Transverse colon (tissue), 3 donors: Measurements from ENCODE around the gene ANKS3.

Experiments
- POLR2A ChIP-seq: fragments of 450-650 bp; IDR thresholded peaks from one replicate; pipeline ENCODE4 v1.6.1; 2016; ENCODE audit warnings: antibody characterized with exemption, mild to moderate bottlenecking, moderate library complexity
- TF ChIP-seq, protein P1 (sequence below), 5 experiments: fragments of 200-600 bp in 3 of 5; fragments of 450-650 bp in 2 of 5; sonication (generic) in 3 of 5; IDR thresholded peaks; 1 replicate in 2 of 5; 2 replicates in 3 of 5; pipeline ENCODE4 v1.5.1; 2016 to 2017; ENCODE audit warnings: antibody characterized with exemption in 5 of 5, inconsistent platforms in 3 of 5, mild to moderate bottlenecking in 2 of 5, moderate library complexity in 1 of 5

- TF ChIP-seq, protein P1, sequence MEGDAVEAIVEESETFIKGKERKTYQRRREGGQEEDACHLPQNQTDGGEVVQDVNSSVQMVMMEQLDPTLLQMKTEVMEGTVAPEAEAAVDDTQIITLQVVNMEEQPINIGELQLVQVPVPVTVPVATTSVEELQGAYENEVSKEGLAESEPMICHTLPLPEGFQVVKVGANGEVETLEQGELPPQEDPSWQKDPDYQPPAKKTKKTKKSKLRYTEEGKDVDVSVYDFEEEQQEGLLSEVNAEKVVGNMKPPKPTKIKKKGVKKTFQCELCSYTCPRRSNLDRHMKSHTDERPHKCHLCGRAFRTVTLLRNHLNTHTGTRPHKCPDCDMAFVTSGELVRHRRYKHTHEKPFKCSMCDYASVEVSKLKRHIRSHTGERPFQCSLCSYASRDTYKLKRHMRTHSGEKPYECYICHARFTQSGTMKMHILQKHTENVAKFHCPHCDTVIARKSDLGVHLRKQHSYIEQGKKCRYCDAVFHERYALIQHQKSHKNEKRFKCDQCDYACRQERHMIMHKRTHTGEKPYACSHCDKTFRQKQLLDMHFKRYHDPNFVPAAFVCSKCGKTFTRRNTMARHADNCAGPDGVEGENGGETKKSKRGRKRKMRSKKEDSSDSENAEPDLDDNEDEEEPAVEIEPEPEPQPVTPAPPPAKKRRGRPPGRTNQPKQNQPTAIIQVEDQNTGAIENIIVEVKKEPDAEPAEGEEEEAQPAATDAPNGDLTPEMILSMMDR (IDR thresholded peaks at IDR 0.05): no peak
- no peak for TF ChIP-seq POLR2A
Measured at GRCh38 chr16:4724661-4725270, 9.3 kb downstream of the ANKS3 start.
